Activated CD8-positive, alpha-beta memory T cell treated with anti-CD3 and anti-CD28 coated beads, Interleukin-2, amount 50 U/mL, for 24 hours (primary cell): Measurements from ENCODE around the gene PCED1B.

Source experiments
- DNase-seq: peaks from one replicate; pipeline ENCODE4 v3.0.0-alpha.2; 2020; ENCODE audit errors: extremely low read depth

The PCED1B gene

DNA sequence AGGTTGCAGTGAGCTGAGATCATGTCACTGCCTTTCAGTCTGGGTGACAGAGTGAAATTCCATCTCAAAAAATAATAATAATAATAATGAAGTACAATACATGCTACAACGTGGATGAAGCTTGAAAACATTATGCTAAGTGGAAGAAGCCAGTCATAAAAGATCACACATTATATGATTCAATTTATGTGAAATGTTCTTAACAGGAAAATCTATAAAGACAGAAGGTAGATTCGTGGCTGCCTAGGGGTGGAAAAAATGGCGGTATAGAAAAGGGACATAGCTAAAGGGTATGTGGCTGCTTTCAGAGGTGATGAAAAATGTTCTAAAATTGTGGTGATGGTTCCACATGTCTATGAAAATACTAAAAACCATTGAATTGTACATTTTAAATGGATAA is 41.3 kb downstream of the PCED1B start:
- no peak for DNase-seq

DNA sequence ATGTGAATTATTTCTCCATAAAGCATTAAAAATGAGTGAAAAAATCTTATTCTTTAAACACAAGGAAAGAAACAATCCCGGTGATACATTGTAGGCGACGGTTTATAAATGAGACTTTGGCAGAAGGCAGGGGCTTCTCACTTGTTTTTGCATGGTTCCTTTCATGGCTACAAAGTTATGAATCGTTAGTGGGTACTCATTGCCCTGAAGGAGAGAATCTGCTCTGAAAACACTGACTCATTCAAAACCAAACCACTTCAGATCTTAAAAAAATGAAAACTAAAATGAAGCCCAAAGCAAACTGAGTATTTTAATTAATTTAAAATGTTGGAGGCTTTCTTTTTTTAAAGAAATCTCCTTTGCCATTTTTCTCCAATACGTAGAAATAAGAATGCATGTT is 41.7 kb downstream of the PCED1B start:
- DNase-seq, result no peak

DNA sequence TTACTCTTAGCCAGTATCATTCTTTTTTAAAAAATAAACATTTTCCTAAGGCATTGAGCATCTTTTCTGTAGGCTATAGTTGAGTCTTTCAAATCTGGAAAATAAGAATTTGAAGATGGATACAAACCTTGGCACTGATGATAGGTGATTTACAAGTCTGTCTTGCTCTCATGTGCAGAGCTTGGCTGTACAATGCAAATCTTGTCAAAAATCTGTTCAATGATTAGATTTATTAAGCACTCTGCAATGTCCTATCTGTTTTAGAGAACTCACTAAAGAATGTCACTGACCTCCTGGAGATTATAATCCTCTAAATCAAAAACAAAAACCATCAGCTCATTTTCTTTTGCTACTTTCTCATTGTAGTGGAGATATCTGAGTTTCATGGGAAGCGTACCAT is 43.2 kb downstream of the PCED1B start:
- no peak for DNase-seq

DNA sequence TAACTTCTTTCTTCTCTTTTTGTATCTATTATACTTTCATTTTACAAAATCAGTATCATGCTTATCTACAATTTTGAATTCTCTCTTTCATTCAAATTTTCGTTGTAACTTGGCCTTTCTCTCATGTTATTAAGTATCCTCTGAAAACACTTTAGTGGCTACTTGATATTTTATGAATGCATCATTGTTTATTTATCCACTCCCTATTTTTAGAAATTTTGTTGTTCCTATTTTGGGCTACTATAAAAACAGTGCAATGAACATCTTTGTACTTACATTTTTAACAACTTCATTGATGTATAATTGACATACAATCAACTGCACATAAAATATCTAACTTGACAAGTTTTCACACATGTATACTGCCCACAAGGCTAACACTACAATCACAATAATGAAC is 44.3 kb downstream of the PCED1B start:
- no peak for DNase-seq

DNA sequence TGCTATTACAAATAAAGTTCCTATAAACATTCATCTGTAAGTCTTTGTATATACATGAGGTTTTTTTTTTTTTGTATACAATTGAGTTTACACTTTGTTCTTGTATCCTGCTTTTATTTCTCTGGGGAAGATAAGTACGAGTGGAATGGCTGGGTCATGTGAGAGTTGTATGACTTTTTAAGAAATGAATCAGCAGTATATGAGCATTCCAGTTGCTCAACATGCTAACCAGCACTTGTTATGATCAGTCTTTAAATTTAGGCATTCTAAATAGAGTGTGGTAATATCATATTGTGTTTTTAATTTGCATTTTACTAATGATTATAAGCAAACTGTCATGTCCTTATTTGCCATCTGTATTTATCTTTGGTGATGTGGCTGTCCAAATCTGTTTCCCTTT is 45.0 kb downstream of the PCED1B start:
- DNase-seq, result no peak

DNA sequence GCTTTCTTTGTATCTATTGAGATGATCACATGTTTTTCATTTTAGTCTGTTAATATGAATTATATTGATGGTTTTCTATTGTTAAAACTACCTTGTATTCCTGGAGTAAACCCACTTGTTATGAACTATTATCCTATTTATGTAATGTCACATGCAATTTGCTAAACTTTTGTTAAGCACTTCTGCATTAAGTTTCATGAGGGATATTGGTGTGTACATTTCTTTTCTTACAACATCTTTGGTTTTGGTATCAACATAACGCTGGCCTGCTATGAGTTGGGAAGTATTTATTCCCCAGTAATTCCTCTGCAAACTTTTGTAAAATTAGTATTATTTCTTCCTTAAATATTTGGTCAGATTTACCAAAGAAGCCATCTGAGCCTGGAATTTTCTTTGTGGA is 46.8 kb downstream of the PCED1B start:
- DNase-seq, result no peak

DNA sequence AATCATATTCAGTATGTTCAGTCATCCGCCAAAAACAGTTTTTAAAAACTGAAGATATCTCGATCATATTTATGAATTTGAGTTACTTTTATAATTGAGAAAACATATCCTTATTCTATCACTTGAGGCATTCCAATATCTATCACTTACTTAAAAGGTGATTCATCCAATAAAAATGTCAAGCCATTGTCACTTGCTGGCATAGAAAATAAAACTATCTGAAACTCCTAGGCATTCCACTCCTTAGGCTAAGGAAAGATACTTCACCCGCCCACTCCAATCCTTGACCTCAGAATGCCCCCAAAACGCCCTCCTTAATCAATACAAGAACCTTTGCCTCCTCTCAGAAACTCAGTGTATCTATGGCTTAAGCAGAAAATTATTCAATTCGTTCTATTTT is 51.6 kb downstream of the PCED1B start:
- no peak for DNase-seq

DNA sequence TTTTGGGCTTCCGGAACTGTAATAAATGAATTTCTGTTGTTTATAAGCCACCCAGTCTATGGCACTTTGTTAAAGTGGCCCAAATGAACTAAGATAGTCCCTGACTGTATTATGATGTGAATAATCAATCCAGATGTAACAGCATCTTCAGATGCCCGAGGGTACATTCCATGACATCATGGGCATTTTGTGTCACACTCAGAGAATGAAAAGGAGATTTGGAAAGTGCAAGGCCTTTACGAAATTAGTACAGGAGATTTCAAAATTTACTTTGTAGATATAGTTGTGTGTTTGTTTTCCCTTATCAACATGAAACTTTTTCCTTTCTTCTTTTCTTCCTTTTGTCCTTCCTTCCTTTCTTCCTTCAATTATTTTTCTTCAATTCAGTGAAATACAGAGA is 54.6 kb downstream of the PCED1B start:
- DNase-seq, result no peak

DNA sequence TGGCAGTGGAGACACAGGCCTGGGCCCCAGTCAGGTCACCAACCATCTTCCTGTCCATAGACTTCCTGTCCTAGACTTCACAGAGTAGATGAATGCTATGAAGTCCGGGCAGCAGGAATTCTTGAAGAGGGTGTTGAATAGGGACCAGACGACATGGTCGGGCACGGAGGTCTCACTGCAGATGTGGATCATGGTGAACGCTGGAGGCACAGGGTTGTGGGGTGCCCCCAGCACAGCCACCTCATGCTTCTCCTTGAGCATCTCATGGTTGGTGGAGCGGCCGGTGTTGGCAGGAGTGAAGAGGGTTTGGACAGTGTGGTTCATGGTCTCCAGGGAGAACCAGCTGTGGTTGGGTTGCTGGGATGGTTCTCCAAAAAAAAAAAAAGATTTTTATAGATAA is 56.2 kb downstream of the PCED1B start:
- DNase-seq, result no peak

DNA sequence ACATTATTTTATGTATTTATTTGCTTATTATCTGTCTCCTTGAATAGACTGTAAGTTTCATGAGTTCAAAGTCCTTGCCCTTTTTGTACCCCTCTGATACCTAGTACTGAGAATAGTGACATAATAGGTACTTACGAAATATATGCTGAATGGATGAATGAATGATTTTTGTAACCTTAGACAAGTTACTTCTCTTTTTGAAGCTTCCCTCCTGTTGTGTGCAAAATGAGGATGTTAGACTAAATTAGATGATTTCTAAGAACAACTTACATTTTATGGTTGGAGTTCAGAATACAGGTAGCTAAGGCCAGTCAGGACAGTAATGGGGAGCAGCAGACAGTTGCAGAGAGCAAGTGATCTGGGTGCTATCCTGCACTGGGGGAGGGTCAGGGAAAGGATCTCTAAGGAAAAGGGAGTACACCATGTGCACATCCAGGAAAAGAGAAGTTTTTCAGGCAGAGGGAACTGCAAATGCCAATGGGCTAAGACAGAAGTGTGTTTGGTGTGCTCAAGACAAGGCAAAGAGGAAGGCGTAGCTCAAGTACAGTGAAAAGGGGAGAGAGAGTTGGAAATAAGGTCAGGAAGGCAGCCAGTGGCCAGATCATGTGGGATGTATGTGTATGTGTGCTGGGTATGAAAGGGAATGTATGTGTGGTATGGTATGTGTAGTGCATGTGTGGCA is 59.7 kb downstream of the PCED1B start:
- no peak for DNase-seq

DNA sequence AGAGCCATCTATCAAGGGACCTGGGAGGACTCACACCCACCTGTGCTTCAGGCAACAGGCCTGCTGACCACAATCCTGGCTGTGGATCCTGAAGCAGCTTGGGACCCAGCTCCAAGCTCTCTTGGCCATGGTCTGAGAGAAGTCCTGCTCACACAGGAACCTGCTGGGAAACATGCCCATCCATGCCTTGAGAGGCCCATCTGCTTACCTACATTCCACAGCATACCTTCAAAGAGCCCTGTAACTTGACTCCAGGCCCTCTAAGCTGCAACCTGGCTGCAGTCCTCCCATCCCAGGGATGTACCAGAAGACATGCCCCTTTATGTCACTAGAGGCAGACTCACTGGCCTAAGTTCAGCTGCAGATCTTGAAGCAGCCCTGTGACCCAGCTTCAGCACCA is 62.0 kb downstream of the PCED1B start:
- no peak for DNase-seq

DNA sequence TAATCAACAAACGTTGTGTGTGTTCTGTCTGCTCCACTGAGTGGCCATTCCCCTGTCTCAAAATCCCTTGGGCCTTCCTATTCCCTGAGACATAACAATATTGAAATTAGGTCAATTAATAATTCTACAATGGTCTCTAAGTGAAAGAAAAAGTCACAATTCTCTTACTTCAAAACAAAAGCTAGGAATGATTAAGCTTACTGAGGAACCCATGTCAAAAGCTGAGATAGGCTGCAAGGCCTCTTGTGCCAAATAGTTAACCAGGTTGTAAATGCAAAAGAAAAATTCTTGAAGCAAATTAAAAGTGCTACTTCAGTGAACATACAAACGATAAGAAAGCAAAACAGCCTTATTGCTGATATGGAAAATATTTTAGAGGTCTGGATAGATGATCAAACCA is 65.3 kb downstream of the PCED1B start:
- DNase-seq, result no peak

DNA sequence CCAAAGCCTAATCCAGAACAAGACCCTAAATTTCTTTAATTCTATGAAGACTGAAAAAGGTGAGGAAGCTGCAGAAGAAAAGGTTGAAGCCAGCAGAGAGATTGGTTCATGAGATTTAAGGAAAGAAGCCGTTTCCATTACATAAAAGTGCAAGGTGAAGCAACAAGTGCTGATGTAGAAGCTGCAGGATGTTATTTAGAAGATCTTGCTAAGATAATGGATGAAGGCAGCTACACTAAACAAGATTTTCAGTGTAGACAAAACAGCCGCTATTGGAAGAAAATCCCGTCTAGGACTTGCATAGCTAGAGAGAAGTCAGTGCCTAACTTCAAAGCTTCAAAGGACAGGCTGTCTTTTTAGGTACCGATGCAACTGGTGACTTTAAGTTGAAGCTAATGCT is 65.8 kb downstream of the PCED1B start:
- no peak for DNase-seq

DNA sequence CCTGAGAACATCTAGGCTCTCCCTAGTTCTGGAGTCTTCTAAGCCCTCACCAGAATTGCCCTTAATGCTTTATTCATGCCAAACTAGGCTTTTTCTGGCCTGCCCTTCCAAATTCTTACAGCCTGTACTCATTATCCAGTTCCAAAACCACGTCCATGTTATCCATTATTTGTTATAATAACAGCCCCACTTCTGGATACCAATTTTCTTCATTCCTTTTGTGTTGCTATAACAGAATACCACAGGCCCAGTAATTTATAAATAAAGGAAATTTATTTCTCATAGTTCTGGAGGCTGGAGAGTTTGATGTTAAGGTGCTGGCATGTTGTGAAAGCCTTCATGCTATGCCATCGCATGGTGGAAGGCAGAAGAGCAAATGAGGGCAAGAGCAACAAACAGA is 68.3 kb downstream of the PCED1B start:
- no peak for DNase-seq

DNA sequence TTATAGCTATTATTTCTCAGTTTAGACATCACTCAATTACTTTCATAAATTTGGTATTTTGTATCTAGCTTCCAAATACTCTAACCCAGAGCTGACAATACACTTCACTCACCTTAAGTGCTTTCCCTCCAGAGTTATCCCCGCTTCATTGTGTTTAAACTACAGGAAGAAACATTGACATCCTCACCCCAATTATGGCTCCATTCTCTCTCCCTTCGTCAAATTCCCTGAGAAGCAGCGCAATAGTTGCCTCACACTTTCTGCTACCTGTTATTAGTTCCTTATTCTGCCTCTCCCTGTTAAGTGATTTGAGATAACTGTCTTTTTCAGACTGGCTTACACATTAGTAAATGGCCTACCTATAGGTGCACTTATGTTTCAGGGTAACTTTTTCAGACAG is 69.7 kb downstream of the PCED1B start:
- DNase-seq, result no peak

DNA sequence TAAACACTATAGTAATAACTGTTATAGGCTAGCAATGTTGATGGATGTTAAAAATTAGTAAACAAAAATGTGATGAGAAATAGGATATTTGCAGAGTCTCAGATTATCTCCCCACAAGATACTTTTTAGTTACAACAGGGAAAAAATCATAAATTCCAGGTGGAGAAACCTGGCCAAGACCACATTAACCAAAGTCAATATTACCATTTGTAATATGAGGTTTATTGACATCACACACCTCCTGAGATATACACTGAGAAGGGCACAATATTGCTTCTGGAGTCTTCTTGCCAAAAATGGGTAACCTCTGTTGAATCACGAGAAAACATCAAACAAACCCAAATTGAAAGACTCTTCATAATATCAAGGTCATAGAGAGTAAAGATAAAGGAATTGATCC is 72.7 kb downstream of the PCED1B start:
- DNase-seq, result no peak

DNA sequence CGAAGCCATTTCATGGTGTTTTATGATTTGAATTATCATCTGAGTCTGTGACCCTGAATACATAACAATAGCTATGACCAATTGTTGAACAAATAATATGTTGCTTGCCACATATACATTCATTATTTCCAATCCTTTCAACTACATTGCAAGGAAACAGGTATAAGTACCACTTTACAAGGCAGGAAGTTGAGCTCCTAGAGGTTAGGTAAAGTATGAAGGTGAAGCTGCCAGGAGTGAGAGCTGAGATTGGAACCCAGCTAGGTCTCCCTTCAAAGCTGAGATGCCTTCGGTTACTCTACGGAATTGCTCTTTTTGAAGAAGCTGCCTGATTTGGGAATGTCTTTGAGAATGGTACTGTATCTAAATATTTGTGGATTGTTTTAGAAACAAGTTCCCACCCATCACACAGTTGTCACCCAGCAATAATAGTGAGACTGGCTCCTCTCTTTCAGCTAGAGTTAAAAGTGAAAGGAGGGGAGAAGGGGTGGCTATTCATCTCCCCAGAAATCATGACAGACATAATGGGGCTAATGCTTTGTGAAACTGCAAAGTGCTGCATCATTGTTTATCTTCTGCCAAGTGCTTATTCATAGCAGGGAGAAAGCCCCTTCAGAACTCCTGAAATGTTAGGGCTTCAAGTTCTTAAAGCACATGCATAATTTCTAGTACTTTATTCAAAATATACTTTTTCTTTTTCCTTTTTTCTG is 76.2 kb downstream of the PCED1B start:
- no peak for DNase-seq

DNA sequence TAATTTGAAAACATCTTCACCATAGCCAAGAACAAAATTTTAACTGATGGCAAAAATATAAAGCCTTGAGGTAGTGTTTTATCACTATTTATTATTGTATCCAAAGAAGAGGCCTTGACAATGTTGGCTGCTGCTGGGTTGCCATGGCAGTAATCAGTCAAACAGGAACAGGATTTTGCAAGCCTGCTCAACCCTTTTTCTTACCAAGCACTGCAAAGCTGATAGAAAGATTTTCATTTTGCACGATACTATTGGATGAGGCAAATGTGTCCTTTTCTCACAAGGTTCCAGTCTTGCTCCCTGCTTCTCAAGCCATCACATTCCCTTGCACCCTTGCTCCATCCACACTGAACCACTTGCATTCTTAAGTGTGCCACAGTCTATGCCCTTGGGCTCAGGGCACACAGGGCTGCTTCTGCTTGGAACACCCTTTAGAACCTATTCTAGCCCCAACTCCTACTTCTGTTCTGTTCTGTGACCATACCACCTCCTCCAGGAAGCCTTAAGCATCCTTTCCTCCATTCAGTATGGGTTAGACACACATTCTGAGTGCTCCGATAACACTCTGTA is 76.8 kb downstream of the PCED1B start:
- no peak for DNase-seq

DNA sequence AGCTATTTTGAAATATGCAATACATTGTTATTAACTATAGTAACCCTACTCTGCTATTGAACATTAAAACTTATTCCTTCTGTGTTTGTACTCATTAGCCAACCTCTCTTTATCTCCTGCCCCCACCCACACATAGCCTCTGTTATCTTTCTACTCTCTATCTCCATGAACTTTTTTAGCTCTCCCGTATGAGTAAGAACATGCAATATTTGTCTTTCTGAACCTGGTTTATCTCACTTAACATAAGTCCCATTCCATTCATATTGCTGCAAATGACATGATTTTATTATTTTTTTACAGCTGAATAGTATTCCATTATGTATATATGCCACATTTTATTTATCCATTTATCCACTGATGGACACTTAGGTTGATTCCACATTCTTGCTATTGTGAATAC is 79.4 kb downstream of the PCED1B start:
- DNase-seq, result no peak

DNA sequence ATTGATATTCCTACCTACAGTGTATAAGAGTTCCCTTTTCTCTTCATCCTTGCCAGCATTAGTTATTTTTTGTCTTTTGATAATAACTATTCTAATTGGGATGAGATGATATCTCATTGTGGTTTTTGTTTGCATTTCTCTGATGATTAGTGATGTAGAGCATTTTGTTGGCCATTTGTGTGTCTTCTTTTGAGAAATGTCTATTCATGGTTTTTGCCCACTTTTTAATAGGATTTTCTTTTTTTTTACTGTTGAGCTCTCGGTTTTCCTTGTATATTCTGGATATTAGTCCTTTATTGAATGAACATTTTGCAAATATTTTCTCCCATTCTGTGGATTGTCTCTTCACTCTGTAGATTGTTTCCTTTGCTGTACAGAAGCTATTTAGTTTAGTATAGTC is 79.9 kb downstream of the PCED1B start:
- no peak for DNase-seq

DNA sequence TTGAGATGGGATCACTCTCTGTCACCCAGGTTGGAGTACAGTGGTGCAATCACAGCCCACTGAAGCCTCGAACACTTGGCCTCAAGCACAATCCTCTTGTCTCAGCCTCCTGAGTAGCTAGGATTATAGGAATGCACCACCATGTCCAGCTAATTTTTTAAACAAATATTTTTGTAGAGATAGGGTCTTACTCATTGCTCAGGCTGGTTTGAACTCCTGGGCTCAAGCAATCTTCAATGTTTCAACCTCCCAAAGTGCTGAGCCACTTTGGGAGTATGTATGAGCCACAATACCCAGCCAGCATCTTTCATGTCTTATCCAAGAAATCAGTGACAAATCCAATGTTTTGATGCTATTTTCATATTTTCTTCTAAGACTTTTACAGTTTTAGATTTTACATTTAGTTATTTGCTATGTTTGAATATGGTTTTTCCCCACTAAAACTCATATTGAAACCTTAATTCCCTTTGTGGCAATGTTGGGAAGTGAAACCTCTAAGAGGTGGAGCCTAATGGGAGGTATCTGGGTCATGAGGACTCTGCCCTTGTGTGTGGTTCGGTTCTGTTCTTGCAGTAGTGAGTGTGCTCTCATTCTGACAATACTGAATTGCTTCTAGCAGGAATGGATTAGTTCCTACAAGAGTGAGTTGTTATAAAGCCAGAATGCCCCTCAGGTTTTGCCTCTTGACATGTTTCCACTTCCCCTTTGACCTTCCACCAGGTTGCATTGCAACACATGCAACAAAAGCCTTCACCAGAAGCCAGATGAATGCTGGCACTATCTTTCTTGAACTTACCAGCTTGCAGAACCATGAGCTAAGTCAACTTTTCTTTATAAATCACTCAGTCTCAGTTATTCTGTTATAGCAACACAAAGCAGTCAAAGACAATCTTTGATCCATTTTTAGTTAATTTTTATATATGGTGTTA is 81.2 kb downstream of the PCED1B start:
- no peak for DNase-seq

DNA sequence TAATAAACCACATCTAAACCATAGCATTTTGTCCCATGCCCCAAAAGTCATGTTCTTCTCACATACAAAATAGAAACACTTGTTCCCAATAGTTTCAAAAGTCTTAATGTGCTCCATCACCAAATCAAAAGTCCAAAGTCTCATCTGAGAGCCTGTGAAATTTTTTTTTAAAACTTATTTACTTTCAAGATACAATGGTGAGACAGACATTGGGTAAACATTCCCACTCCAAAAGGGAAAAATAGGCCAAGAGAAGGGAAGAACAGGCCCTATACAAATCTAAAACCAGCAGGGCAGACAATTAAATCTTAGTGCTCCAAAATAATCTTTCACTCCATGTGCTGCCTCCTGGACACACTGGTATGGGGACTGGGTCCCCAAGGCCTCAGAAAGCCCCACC is 84.7 kb downstream of the PCED1B start:
- DNase-seq, result no peak
